Hematopoietic multipotent progenitor cell treated with erythropoietin and hydrocortisone succinate and interleukin-3 and kit ligand, for 17 days (in vitro differentiated cells): ENCODE measurements around the gene ZFYVE28.

ENCODE experiments used
- DNase-seq: peaks from one replicate; pipeline ENCODE4 v3.0.0-alpha.2; 2015; ENCODE audit warnings: low spot score

ZFYVE28 gene

DNA sequence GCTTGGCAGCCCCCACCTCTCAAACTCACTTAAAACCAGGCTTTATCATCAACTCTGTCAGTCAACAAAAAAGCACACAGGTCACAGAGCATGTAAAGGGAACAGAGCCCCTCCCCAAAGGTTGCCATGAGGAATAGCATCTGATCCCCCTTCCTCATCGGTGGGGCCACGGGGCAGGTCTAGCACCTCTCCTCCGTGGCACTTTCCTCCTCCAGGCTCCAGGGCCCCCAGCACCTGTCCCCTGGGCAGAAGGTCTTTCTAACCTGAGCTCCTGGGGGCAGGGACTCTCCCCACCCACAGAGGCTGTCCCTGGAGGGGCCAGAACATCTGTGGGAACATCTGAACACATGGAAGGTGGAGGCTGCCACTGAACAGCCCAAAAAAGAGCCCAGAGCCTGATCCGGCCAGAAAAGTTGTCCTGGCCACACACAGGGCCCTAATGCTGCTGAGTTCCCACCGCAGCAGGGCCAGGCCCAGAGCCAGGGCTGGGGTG lies 65.7 kb downstream of the ZFYVE28 start:
- DNase-seq, result no peak

DNA sequence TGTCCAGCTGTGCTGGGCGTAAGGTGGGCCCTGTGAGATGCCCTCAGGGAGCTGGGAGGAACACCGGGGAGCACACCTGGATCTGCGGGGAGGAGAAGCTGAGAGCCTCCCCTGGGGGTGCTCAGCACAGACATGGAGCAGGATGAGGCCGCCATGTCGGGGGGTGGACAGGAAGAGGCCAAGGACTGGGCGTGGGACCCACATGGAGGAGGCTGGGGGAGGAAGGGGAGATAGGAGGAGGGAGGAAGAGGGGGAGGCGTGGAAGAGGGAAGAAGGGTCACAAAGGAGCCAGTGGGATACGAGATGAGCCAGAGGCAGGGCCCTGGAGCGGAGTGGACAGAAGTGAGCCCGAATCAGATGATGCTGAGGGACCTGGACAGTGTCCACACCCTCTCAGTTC lies 66.3 kb downstream of the ZFYVE28 start:
- DNase-seq, result no peak

GRCh38 chr4:2350982-2351381 lies 67.5 kb downstream of the ZFYVE28 start:
- DNase-seq, result no peak

DNA sequence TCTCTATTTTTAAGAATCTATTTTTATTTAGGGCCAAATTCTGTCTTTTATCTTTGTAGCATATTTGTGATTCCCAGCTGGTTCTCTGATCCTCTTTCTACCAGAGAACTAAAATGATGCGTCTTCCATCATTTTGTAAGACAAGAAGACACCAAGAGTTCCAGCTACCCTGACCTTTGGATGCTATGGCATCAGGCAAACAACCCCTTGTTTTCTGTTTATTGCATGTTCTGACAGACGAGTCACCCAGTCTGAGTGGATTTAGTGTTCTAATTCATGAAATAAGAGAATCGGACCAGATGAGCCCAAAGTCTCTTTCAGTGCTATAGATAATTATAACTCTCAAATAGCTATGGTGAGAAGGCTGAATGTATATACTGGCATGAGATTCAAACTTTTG lies 69.7 kb downstream of the ZFYVE28 start:
- no peak for DNase-seq

- no peak for DNase-seq
Measured at GRCh38 chr4:2347190-2347589, 71.3 kb downstream of the ZFYVE28 start.

- no peak for DNase-seq
Measured at GRCh38 chr4:2343476-2343875, 75.0 kb downstream of the ZFYVE28 start.

DNA sequence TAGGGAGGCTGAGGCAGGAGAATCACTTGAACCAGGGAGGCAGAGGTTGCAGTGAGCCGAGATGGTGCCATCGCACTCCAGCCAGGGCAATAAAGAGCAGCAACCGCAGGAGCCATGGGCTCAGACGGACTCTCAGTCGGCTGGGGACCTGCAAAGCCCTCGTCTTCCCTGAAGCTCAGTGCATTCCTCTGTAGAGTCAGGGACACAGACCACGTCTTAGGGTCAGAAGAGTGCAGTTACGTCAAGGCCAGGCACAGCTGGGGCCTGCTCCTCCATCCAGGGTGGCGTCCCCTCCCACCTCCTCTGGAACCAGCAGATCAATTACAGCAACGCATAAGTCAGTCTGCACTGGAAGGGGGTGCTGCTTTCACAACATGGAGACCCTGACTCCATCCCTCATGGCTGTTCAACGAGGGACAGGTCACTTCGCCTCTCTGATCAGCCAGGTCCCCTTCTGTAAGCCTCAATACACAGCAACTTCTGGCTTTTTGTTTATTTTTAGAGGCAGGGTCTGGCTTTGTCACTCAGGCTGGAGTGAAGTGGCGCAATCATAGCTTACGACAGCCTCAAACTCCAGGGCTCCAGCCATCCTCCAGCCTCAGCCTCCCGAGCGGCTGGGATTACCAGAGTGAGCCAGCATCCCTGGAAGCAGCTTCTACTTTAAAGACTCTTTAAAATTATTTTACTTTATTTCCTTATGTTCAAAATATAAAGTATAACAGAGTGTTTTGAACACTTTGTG lies 76.4 kb downstream of the ZFYVE28 start:
- no peak for DNase-seq

- DNase-seq, result no peak
Measured at GRCh38 chr4:2341261-2341841, 77.1 kb downstream of the ZFYVE28 start.

GRCh38 chr4:2340272-2341061 lies 78.0 kb downstream of the ZFYVE28 start:
- no peak for DNase-seq

DNA sequence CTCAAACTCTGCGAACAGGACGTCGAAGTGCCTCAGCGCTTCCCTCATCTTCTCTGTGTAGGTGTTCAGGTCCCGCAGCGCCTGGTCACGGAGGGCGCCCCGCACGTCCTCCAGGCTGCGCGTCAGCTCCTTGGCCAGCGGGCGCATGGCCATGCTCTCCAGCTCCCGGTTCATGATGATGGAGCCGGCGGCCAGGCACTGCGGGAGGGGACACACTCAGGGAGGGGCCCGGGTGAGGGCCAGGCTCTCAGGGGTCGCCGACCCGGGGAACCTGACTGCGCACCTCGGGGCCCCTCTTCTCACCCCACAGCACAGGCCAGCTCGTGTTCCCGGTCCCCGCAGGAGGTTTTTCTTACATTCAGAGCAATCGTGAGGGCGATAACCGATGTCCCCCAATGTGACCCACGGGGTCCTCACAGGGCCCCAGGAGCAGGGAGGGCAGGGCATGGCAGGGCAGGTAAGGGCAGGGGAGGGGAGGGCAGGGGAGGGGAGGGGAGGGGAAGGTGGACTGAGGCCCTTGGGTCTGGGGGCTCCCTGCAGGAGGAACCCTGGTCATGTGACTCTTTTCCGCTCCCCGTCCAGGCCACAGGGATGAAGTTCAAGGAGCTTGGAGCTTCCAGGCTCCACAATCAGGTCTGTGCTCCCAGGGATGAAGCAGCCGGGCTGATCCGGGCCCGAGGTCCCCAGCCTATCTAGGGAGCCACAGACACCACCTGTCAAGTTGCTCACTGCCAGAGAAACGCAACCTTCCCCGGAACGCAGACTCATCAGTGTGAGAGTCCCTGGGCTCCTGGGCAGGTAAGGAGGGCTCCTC lies 78.8 kb downstream of the ZFYVE28 start:
- no peak for DNase-seq

- no peak for DNase-seq
Measured at GRCh38 chr4:2338754-2339457, 79.5 kb downstream of the ZFYVE28 start.

DNA sequence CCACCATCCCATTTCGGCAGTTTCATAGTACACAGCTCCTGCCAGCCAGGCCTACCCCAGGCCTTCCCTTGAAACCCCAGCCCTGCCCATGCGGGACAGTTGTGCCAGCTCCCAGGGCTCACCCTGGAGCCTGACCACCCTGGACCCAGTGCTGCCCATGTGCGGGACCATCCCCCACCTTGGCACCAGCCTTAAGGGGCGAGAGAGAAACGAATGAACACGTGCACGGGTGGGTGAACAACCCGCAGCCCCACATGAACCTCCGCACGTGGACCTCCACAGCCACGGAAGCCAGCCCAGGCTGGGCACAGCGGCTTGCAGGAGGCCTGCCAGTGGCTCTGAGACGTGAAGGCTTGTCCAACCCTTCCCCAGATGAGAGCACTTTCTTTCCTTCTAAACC lies 80.5 kb downstream of the ZFYVE28 start:
- DNase-seq, result no peak

- no peak for DNase-seq
Measured at GRCh38 chr4:2337131-2337723, 81.2 kb downstream of the ZFYVE28 start.

DNA sequence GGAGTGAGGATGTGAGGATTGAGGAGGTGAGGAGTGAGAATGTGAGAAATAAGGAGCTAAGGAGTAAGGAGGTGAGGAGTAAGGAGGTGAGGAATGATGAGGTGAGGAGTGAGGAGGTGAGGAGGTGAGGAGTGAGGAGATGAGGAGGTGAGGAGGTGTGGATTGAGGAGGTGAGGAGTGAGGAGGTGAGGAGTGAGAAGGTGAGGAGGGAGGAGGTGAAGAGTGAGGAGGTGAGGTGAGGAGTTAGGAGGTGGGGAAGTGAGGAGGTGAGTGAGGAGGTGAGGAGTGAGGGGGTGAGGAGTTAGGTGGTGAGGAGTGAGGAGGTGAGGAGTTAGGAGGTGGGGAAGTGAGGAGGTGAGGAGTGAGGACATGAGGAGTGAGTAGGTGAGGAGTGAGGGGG lies 81.8 kb downstream of the ZFYVE28 start:
- no peak for DNase-seq

DNA sequence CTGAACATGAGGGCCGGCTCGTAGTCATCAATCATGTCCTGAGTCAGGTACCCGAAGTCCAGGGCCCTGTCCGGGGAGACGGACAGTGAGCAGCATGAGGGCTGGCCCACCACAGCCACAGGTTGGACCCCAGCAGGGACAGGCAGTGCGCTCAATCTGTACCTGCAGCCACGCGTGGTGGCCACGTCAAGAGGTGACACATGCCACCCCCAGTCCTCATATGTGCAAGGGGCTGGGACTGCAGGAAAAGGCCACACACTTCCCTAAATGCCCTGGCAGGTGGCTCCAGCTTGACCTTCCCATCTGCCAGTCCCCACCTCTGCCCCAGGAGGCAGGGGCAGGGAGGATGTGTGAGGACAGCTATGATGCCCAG lies 82.7 kb downstream of the ZFYVE28 start:
- no peak for DNase-seq

- DNase-seq, result no peak
Measured at GRCh38 chr4:2334826-2335728, 83.4 kb downstream of the ZFYVE28 start.

GRCh38 chr4:2333916-2334644 lies 84.4 kb downstream of the ZFYVE28 start:
- no peak for DNase-seq

DNA sequence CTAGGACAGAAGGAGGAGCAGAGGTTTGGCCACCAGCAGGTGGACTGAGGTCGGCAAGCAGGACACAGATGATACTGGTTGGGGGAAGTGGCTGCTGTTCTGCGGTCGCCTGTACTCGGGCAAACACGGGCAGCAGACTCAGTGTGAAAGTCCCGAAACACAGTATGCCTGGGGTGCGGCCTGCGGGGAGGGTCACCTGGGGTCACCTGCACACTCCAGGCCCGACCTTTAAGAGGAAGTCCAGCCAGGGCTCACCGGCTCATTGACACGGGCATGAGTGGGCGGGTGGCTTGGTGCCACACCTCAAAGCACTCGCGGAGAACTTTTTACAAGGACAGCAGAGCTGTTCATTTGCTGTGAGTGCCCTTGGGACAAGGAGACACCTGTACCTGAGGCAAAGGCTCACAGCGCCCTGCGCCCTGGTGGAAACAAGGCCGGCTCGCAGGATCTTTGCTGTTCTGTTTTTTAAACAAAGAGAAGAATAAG lies 85.0 kb downstream of the ZFYVE28 start:
- no peak for DNase-seq

- no peak for DNase-seq
Measured at GRCh38 chr4:2332976-2333319, 85.5 kb downstream of the ZFYVE28 start.
